Liver (tissue), 3 donors: ENCODE measurements around the gene RBM22.

Experiments
- FOXA1 ChIP-seq: IDR thresholded peaks from 2 replicates; pipeline ENCODE4 v1.6.1; 2016; ENCODE audit warnings: antibody characterized with exemption
- GABPA ChIP-seq, 2 donors: IDR thresholded peaks in 1 of 2; conservative IDR thresholded peaks in 1 of 2; 2 replicates each; pipeline ENCODE4 v1.6.1; 2016; ENCODE audit warnings: antibody characterized with exemption in 2 of 2, mild to moderate bottlenecking in 1 of 2, moderate library complexity in 1 of 2
- HNF4A ChIP-seq, 2 donors: conservative IDR thresholded peaks; 2 replicates each; pipeline ENCODE4 v1.6.1; 2016; ENCODE audit warnings: antibody characterized with exemption in 2 of 2, mild to moderate bottlenecking in 2 of 2
- JUND ChIP-seq, 2 donors: IDR thresholded peaks; 2 replicates each; pipeline ENCODE4 v1.6.1; 2016; ENCODE audit warnings: antibody characterized with exemption in 2 of 2
- RAD21 ChIP-seq, 2 donors: IDR thresholded peaks; 2 replicates each; pipeline ENCODE4 v1.6.1; 2016; ENCODE audit warnings: antibody characterized with exemption in 2 of 2, mild to moderate bottlenecking in 2 of 2
- RXRA ChIP-seq, 2 donors: IDR thresholded peaks; 2 replicates each; pipeline ENCODE4 v1.6.1; 2017 to 2018; ENCODE audit warnings: antibody characterized with exemption in 2 of 2, mild to moderate bottlenecking in 1 of 2
- SP1 ChIP-seq: IDR thresholded peaks from 2 replicates; pipeline ENCODE4 v1.6.1; 2018; ENCODE audit warnings: antibody characterized with exemption, mild to moderate bottlenecking
- TAF1 ChIP-seq: conservative IDR thresholded peaks from 2 replicates; pipeline ENCODE4 v1.6.1; 2016; ENCODE audit warnings: antibody characterized with exemption, mild to moderate bottlenecking
- YY1 ChIP-seq: IDR thresholded peaks from 2 replicates; pipeline ENCODE4 v1.6.1; 2016; ENCODE audit warnings: antibody characterized with exemption, mild to moderate bottlenecking
- TF ChIP-seq, protein P1 (sequence below): IDR thresholded peaks from 2 replicates; pipeline ENCODE4 v1.6.1; 2016; ENCODE audit warnings: antibody characterized with exemption
- TF ChIP-seq, protein P2 (sequence below): fragments of 150-350 bp; IDR thresholded peaks from 2 replicates; pipeline ENCODE4 v1.5.1; 2017; ENCODE audit warnings: improper control_type of control experiment, low read depth, low read length; ENCODE audit not compliant: missing input control
- TF ChIP-seq, protein P3 (sequence below): IDR thresholded peaks from 2 replicates; pipeline ENCODE4 v1.6.1; 2016; ENCODE audit warnings: antibody characterized with exemption, mild to moderate bottlenecking
- TF ChIP-seq, protein P4 (sequence below): IDR thresholded peaks from 2 replicates; pipeline ENCODE4 v1.6.1; 2016; ENCODE audit warnings: antibody characterized with exemption
- TF ChIP-seq, protein P5 (sequence below): IDR thresholded peaks from 2 replicates; pipeline ENCODE4 v1.6.1; 2016; ENCODE audit warnings: antibody characterized with exemption
- donor health status: healthy.
- donor health status: healthy.

DNA sequence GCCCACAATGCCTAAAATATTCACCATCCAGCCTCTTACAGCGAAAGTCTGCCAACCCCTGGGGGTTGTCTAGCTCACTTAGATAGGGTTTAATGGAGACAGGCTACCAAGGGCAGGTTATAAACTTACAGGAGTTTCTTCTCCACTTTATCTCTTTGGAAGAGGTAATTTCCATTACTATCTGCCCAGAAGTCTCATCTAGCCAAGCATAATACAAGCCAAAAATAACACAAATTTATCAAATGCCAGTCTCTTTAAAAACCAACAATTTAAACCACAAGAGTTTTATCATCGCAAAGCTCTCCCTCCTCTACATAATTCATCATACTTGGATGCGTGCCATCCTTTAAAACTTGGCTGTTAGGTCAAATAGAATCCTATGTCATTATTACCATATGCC, 6.2 kb downstream of the RBM22 start:
- TF ChIP-seq, protein P1, sequence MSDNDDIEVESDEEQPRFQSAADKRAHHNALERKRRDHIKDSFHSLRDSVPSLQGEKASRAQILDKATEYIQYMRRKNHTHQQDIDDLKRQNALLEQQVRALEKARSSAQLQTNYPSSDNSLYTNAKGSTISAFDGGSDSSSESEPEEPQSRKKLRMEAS: no peak
- no peak for TF ChIP-seq HNF4A (conservative IDR thresholded peaks at IDR 0.05)
- TF ChIP-seq, protein P2, sequence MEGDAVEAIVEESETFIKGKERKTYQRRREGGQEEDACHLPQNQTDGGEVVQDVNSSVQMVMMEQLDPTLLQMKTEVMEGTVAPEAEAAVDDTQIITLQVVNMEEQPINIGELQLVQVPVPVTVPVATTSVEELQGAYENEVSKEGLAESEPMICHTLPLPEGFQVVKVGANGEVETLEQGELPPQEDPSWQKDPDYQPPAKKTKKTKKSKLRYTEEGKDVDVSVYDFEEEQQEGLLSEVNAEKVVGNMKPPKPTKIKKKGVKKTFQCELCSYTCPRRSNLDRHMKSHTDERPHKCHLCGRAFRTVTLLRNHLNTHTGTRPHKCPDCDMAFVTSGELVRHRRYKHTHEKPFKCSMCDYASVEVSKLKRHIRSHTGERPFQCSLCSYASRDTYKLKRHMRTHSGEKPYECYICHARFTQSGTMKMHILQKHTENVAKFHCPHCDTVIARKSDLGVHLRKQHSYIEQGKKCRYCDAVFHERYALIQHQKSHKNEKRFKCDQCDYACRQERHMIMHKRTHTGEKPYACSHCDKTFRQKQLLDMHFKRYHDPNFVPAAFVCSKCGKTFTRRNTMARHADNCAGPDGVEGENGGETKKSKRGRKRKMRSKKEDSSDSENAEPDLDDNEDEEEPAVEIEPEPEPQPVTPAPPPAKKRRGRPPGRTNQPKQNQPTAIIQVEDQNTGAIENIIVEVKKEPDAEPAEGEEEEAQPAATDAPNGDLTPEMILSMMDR: no peak
- TF ChIP-seq, protein P3, sequence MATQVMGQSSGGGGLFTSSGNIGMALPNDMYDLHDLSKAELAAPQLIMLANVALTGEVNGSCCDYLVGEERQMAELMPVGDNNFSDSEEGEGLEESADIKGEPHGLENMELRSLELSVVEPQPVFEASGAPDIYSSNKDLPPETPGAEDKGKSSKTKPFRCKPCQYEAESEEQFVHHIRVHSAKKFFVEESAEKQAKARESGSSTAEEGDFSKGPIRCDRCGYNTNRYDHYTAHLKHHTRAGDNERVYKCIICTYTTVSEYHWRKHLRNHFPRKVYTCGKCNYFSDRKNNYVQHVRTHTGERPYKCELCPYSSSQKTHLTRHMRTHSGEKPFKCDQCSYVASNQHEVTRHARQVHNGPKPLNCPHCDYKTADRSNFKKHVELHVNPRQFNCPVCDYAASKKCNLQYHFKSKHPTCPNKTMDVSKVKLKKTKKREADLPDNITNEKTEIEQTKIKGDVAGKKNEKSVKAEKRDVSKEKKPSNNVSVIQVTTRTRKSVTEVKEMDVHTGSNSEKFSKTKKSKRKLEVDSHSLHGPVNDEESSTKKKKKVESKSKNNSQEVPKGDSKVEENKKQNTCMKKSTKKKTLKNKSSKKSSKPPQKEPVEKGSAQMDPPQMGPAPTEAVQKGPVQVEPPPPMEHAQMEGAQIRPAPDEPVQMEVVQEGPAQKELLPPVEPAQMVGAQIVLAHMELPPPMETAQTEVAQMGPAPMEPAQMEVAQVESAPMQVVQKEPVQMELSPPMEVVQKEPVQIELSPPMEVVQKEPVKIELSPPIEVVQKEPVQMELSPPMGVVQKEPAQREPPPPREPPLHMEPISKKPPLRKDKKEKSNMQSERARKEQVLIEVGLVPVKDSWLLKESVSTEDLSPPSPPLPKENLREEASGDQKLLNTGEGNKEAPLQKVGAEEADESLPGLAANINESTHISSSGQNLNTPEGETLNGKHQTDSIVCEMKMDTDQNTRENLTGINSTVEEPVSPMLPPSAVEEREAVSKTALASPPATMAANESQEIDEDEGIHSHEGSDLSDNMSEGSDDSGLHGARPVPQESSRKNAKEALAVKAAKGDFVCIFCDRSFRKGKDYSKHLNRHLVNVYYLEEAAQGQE: no peak
- TF ChIP-seq RXRA (IDR thresholded peaks at IDR 0.05): no peak
- no peak for TF ChIP-seq GABPA (IDR thresholded peaks at IDR 0.05 in 1 of 2, conservative IDR thresholded peaks at IDR 0.05 in 1 of 2)
- no peak for TF ChIP-seq SP1
- TF ChIP-seq, protein P4, sequence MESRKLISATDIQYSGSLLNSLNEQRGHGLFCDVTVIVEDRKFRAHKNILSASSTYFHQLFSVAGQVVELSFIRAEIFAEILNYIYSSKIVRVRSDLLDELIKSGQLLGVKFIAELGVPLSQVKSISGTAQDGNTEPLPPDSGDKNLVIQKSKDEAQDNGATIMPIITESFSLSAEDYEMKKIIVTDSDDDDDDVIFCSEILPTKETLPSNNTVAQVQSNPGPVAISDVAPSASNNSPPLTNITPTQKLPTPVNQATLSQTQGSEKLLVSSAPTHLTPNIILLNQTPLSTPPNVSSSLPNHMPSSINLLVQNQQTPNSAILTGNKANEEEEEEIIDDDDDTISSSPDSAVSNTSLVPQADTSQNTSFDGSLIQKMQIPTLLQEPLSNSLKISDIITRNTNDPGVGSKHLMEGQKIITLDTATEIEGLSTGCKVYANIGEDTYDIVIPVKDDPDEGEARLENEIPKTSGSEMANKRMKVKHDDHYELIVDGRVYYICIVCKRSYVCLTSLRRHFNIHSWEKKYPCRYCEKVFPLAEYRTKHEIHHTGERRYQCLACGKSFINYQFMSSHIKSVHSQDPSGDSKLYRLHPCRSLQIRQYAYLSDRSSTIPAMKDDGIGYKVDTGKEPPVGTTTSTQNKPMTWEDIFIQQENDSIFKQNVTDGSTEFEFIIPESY: no peak
- TF ChIP-seq RAD21 (IDR thresholded peaks at IDR 0.05): no peak
- TF ChIP-seq TAF1: no peak
- TF ChIP-seq YY1: no peak
- no peak for TF ChIP-seq JUND (IDR thresholded peaks at IDR 0.05)
- TF ChIP-seq FOXA1: no peak
- TF ChIP-seq, protein P5, sequence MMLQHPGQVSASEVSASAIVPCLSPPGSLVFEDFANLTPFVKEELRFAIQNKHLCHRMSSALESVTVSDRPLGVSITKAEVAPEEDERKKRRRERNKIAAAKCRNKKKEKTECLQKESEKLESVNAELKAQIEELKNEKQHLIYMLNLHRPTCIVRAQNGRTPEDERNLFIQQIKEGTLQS: no peak
